ENCODE measurements around the gene CDK6. TPM values are rescaled to one million over a fixed set of nuclear protein-coding genes. Genes with fewer than 3 reads are reported as not detected.

The CDK6 gene
- total and polyA plus RNA-seq, 9 of the 15 experiments (the other 6 are each of a cell fraction or from before 2014, with no cell fraction given) = 7.6 to 109 (median 44.4) TPM

GRCh38 chr7:92678291-92678920 lies 158.0 kb downstream of the CDK6 start (continued):
- TF ChIP-seq ZNF445 (CRISPR knock-in tag; IDR thresholded peaks at IDR 0.05; ENCODE audit: low read depth) (no peak), ZC3H4 (CRISPR knock-in tag; IDR thresholded peaks at IDR 0.05; ENCODE audit: borderline replicate concordance) (no peak), ZSCAN29 (IDR thresholded peaks at IDR 0.05) (no peak), ZNF75A (CRISPR knock-in tag; IDR thresholded peaks at IDR 0.05) (no peak), RAD51 (IDR thresholded peaks at IDR 0.05; ENCODE audit: borderline replicate concordance, low read depth) (no peak), ARNT (IDR thresholded peaks at IDR 0.05) (no peak), SUPT5H (IDR thresholded peaks at IDR 0.05) (no peak), ZNF507 (tag; conservative IDR thresholded peaks at IDR 0.05) (no peak)
- TF ChIP-seq, protein P1, sequence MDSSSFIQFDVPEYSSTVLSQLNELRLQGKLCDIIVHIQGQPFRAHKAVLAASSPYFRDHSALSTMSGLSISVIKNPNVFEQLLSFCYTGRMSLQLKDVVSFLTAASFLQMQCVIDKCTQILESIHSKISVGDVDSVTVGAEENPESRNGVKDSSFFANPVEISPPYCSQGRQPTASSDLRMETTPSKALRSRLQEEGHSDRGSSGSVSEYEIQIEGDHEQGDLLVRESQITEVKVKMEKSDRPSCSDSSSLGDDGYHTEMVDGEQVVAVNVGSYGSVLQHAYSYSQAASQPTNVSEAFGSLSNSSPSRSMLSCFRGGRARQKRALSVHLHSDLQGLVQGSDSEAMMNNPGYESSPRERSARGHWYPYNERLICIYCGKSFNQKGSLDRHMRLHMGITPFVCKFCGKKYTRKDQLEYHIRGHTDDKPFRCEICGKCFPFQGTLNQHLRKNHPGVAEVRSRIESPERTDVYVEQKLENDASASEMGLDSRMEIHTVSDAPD (CRISPR knock-in tag; IDR thresholded peaks at IDR 0.05) = no peak

DNA sequence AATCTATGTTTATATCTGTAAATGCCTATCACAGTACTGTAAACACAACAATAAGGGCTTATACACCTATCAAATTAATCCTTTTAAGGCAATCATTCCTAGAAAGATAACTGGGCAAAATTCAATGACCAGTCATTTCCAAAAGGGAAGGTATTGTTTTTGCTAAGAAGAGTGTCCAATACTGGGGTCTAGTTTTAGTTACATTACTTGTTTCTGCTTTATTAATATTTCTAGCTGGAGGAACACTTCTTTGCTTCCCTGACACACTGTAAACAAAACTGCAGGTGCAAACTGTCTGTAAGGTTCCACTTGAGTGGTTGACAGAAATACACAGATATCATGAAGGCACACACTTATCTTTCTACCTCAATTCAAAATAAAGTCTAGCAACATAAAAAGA lies 162.0 kb downstream of the CDK6 start:
- H4K20me1 ChIP-seq (replicated peaks; ENCODE audit: control insufficient read depth, insufficient read depth, low read length) = 0 out of 2 replicates have a peak, but pooled peaks cover 3% of the 10 kb centered on the region
- no peak for DNase-seq (ENCODE audit: extremely low read depth in 1 of 4, low spot score in 3 of 4)
- POLR2A ChIA-PET = no interaction called here
- in situ Hi-C loops (cut with MboI) = no loop called here
- no peaks in the 10 kb centered on the region for H3K4me1 ChIP-seq (replicated peaks in 1 of 2; ENCODE audit: control insufficient read depth in 2 of 2, insufficient read depth in 2 of 2, low read length in 2 of 2)
- no peak for FAIRE-seq
- no peak for ATAC-seq
- intact Hi-C loops (cut with micrococcal nuclease) = no loop called here
- H3K9me3 ChIP-seq (replicated peaks; ENCODE audit: control insufficient read depth, insufficient read depth, low read depth, low read length) = no peaks in the 10 kb centered on the region
- H2AFZ ChIP-seq (ENCODE audit: low read depth, low read length) = no peak overlapping the region
- TF ChIP-seq KLF10 (CRISPR knock-in tag; IDR thresholded peaks at IDR 0.05) (no peak), TGIF2 (CRISPR knock-in tag; IDR thresholded peaks at IDR 0.05) (no peak), JUN (IDR thresholded peaks at IDR 0.05; ENCODE audit: borderline replicate concordance, low read depth, low read length) (no peak), JUN (CRISPR knock-in tag; IDR thresholded peaks at IDR 0.05; ENCODE audit: borderline replicate concordance) (no peak), TBL1XR1 (IDR thresholded peaks at IDR 0.05; ENCODE audit: low read length in 2 of 2) (no peak), SMARCB1 (IDR thresholded peaks at IDR 0.05; ENCODE audit: insufficient read length, low read depth) (no peak), PPARD (CRISPR knock-in tag; IDR thresholded peaks at IDR 0.05) (no peak), RNF219 (CRISPR knock-in tag; IDR thresholded peaks at IDR 0.05) (no peak), FOXA3 (CRISPR knock-in tag; conservative IDR thresholded peaks at IDR 0.05 in 1 of 2, IDR thresholded peaks at IDR 0.05 in 1 of 2) (no peak)
- H3K9ac ChIP-seq (ENCODE audit: insufficient read depth in 1 of 2, low read depth in 2 of 2, low read length in 2 of 2) = no peak overlapping the region
- no peaks in the 10 kb centered on the region for H3K9me1 ChIP-seq (ENCODE audit: control insufficient read depth, insufficient read depth, low read length)
- no peak overlapping the region for H3K4me3 ChIP-seq
- peaks cover 29% of the 10 kb centered on the region for H3K36me3 ChIP-seq (ENCODE audit: control insufficient read depth, insufficient read depth, low read length)
- CTCF ChIA-PET (ENCODE audit: low intra/inter-chr PET ratio) = no interaction called here
- peaks cover 3% of the 10 kb centered on the region; the same call in 1 of the 3 replicates for H3K79me2 ChIP-seq (ENCODE audit: control insufficient read depth, insufficient read depth, low read length)
- no peak overlapping the region for H3K4me2 ChIP-seq (ENCODE audit: insufficient read depth, low read length)
- BruUV-seq (replicated peaks) = no TSS peak
- H3K27ac ChIP-seq (ENCODE audit: extremely low read depth, low read depth, low read length) = no peak overlapping the region
- H3K27me3 ChIP-seq (ENCODE audit: control insufficient read depth in 2 of 2, insufficient read depth in 2 of 2, low read length in 2 of 2) = no peaks in the 10 kb centered on the region

All from K562 (cell line).